WTC11 (cell line): Measurements from ENCODE around the gene TTLL5. TPM values are rescaled to one million over a fixed set of nuclear protein-coding genes. Genes with fewer than 3 reads are reported as not detected.

ENCODE experiments used
- ATAC-seq: fragments of 200-7000 bp; cut with Tn5 transposase; 2 replicates; pipeline ENCODE4 v1.10.0; 2021; ENCODE audit warnings: mild to moderate bottlenecking, moderate library complexity
- CTCF ChIA-PET: fragments of 300-600 bp; sonication (Branson Sonifier 250); formaldehyde crosslinking; loops from one replicate; lab custom pipeline; 2021; ENCODE audit warnings: antibody characterized with exemption; lab: Charles Lee
- POLR2A ChIA-PET: fragments of 350-600 bp; sonication (Branson Sonifier 250); formaldehyde crosslinking; loops from one replicate; lab custom pipeline; 2021; ENCODE audit warnings: antibody characterized with exemption; lab: Charles Lee
- DNase-seq: peaks from one replicate; pipeline ENCODE4 v3.0.0; 2021; ENCODE audit warnings: low spot score
- H3K27ac Mint-ChIP-seq: 2 replicates; pipeline ENCODE4 v1.8.0; 2021; ENCODE audit warnings: mixed read lengths
- H3K27me3 Mint-ChIP-seq: 2 replicates; pipeline ENCODE4 v1.8.0; 2021; ENCODE audit warnings: low read depth, mild to moderate bottlenecking, moderate library complexity, mixed read lengths
- H3K36me3 Mint-ChIP-seq: 2 replicates; pipeline ENCODE4 v1.8.0; 2021; ENCODE audit warnings: mixed read lengths
- H3K4me1 Mint-ChIP-seq: 2 replicates; pipeline ENCODE4 v1.8.0; 2022; ENCODE audit warnings: mixed read lengths
- H3K4me3 Mint-ChIP-seq: 2 replicates; pipeline ENCODE4 v1.8.0; 2021; ENCODE audit warnings: mild to moderate bottlenecking, moderate library complexity, mixed read lengths
- H3K9me3 Mint-ChIP-seq: 2 replicates; pipeline ENCODE4 v1.8.0; 2021; ENCODE audit warnings: mixed read lengths
- CREM ChIP-seq: sonication (generic); formaldehyde crosslinking; IDR thresholded peaks from 2 replicates; pipeline ENCODE4 v1.8.1; 2022; ENCODE audit warnings: mild to moderate bottlenecking, missing genetic modification reagents, moderate library complexity
- CTCF ChIP-seq: fragments of 200-600 bp; IDR thresholded peaks from 2 replicates; pipeline ENCODE4 v1.8.0; 2022; ENCODE audit warnings: antibody characterized with exemption
- E2F1 ChIP-seq: sonication (generic); formaldehyde crosslinking; IDR thresholded peaks from 2 replicates; pipeline ENCODE4 v1.8.0; 2022; ENCODE audit warnings: mild to moderate bottlenecking, missing genetic modification reagents
- FOXP1 ChIP-seq: sonication (generic); formaldehyde crosslinking; IDR thresholded peaks from 2 replicates; pipeline ENCODE4 v1.8.0; 2022; ENCODE audit warnings: missing genetic modification reagents, mild to moderate bottlenecking, moderate library complexity, borderline replicate concordance
- GABPB1 ChIP-seq: sonication (generic); formaldehyde crosslinking; IDR thresholded peaks from 2 replicates; pipeline ENCODE4 v1.8.1; 2023; ENCODE audit warnings: mild to moderate bottlenecking, missing genetic modification reagents
- HMGA2 ChIP-seq: fragments of 250-450 bp; sonication (Bioruptor Pico); IDR thresholded peaks from 2 replicates; pipeline ENCODE4 v1.4.0; 2021; ENCODE audit warnings: mild to moderate bottlenecking, moderate library complexity
- KAT7 ChIP-seq: sonication (generic); formaldehyde crosslinking; IDR thresholded peaks from 2 replicates; pipeline ENCODE4 v1.8.1; 2023; ENCODE audit warnings: missing genetic modification reagents, mild to moderate bottlenecking, borderline replicate concordance
- NR3C1 ChIP-seq: sonication (generic); formaldehyde crosslinking; conservative IDR thresholded peaks from 2 replicates; pipeline ENCODE4 v1.8.1; 2023; ENCODE audit warnings: low read depth, mild to moderate bottlenecking, missing genetic modification reagents
- ZNF425 ChIP-seq: fragments of 250-450 bp; sonication (Bioruptor Pico); conservative IDR thresholded peaks from 2 replicates; pipeline ENCODE4 v1.9.0; 2021; ENCODE audit warnings: mild to moderate bottlenecking
- total RNA-seq: library from RNA; stranded (reverse); gene quantifications from 3 replicates; pipeline ENCODE4 v1.2.3, GENCODE V29; 2021
- TF ChIP-seq, protein P1 (sequence below): sonication (generic); formaldehyde crosslinking; IDR thresholded peaks from 2 replicates; pipeline ENCODE4 v1.8.1; 2023; ENCODE audit warnings: mild to moderate bottlenecking, missing genetic modification reagents
- TF ChIP-seq, protein P2 (sequence below): sonication (generic); formaldehyde crosslinking; IDR thresholded peaks from 2 replicates; pipeline ENCODE4 v1.8.0; 2023; ENCODE audit warnings: mild to moderate bottlenecking, missing genetic modification reagents
- TF ChIP-seq, protein P3 (sequence below): sonication (generic); formaldehyde crosslinking; IDR thresholded peaks from 2 replicates; pipeline ENCODE4 v1.8.0; 2023; ENCODE audit warnings: missing genetic modification reagents, mild to moderate bottlenecking, borderline replicate concordance
- TF ChIP-seq, protein P4 (sequence below): fragments of 250-450 bp; sonication (Bioruptor Pico); IDR thresholded peaks from 2 replicates; pipeline ENCODE4 v1.9.0; 2021; ENCODE audit warnings: mild to moderate bottlenecking, borderline replicate concordance

The TTLL5 gene
- total RNA-seq, 1 experiment from 2014 or later, result 39.6 TPM

- TF ChIP-seq E2F1 (CRISPR knock-in tag), result no peak
- no peak for TF ChIP-seq CREM (CRISPR knock-in tag)
Measured at GRCh38 chr14:75697918-75698317, 36.9 kb downstream of the TTLL5 start (continued).

DNA sequence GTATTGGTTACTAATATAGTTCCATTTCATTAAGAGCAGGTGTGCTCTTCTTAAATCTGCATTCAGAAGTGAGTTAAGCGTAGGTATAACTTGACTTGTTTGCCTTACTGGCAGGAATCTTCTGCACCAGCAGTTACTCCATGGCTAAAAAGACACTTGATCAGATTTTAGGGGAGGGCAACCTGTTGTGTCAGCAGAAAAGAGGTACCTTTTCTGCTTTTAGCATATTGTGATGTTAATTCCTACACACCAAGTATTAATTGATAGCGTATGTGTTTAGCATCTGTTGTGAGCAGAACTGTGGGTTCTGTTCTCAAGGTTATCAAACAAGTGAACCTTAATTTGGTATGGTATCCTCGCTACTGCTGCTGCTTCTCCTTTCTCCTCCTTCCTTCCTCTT, 38.3 kb downstream of the TTLL5 start:
- no peaks in the 10 kb centered on the region for H3K27me3 Mint-ChIP-seq
- no peak overlapping the region for H3K4me3 Mint-ChIP-seq
- ChIA-PET POLR2A (no interaction called here), CTCF (no interaction called here)
- no peak for ATAC-seq
- H3K27ac Mint-ChIP-seq, result no peak overlapping the region
- H3K4me1 Mint-ChIP-seq, result no peaks in the 10 kb centered on the region
- no peak for DNase-seq
- H3K9me3 Mint-ChIP-seq, result peaks cover 12% of the 10 kb centered on the region
- peaks cover 51% of the 10 kb centered on the region for H3K36me3 Mint-ChIP-seq
- TF ChIP-seq, protein P1, sequence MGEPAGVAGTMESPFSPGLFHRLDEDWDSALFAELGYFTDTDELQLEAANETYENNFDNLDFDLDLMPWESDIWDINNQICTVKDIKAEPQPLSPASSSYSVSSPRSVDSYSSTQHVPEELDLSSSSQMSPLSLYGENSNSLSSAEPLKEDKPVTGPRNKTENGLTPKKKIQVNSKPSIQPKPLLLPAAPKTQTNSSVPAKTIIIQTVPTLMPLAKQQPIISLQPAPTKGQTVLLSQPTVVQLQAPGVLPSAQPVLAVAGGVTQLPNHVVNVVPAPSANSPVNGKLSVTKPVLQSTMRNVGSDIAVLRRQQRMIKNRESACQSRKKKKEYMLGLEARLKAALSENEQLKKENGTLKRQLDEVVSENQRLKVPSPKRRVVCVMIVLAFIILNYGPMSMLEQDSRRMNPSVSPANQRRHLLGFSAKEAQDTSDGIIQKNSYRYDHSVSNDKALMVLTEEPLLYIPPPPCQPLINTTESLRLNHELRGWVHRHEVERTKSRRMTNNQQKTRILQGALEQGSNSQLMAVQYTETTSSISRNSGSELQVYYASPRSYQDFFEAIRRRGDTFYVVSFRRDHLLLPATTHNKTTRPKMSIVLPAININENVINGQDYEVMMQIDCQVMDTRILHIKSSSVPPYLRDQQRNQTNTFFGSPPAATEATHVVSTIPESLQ (CRISPR knock-in tag), result no peak
- no peak for TF ChIP-seq KAT7
- TF ChIP-seq, protein P2, sequence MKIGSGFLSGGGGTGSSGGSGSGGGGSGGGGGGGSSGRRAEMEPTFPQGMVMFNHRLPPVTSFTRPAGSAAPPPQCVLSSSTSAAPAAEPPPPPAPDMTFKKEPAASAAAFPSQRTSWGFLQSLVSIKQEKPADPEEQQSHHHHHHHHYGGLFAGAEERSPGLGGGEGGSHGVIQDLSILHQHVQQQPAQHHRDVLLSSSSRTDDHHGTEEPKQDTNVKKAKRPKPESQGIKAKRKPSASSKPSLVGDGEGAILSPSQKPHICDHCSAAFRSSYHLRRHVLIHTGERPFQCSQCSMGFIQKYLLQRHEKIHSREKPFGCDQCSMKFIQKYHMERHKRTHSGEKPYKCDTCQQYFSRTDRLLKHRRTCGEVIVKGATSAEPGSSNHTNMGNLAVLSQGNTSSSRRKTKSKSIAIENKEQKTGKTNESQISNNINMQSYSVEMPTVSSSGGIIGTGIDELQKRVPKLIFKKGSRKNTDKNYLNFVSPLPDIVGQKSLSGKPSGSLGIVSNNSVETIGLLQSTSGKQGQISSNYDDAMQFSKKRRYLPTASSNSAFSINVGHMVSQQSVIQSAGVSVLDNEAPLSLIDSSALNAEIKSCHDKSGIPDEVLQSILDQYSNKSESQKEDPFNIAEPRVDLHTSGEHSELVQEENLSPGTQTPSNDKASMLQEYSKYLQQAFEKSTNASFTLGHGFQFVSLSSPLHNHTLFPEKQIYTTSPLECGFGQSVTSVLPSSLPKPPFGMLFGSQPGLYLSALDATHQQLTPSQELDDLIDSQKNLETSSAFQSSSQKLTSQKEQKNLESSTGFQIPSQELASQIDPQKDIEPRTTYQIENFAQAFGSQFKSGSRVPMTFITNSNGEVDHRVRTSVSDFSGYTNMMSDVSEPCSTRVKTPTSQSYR, result no peak

DNA sequence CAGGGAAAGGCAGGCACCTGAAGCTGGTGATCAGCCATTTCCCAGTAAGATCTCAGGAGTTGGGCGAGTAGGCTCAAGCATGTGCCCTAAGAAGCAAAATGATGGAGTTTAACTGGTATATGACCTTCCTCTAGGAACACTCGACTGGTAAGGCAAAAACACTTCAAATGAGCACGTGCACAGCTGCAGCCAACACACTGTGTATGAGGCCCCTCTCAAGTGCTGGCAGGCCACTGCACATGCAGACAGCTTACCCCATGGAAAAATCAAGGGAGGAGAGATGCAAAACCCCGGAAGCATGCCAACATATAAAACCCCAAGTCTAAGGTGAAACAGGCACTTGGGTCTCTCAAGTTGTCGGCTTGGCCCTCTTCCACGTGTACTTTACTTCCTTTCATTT, 39.2 kb downstream of the TTLL5 start:
- Mint-ChIP-seq H3K9me3 (peaks cover 3% of the 10 kb centered on the region), H3K27me3 (no peaks in the 10 kb centered on the region)
- TF ChIP-seq FOXP1, result no peak
- no peak for TF ChIP-seq GABPB1 (CRISPR knock-in tag)
- TF ChIP-seq, protein P3, sequence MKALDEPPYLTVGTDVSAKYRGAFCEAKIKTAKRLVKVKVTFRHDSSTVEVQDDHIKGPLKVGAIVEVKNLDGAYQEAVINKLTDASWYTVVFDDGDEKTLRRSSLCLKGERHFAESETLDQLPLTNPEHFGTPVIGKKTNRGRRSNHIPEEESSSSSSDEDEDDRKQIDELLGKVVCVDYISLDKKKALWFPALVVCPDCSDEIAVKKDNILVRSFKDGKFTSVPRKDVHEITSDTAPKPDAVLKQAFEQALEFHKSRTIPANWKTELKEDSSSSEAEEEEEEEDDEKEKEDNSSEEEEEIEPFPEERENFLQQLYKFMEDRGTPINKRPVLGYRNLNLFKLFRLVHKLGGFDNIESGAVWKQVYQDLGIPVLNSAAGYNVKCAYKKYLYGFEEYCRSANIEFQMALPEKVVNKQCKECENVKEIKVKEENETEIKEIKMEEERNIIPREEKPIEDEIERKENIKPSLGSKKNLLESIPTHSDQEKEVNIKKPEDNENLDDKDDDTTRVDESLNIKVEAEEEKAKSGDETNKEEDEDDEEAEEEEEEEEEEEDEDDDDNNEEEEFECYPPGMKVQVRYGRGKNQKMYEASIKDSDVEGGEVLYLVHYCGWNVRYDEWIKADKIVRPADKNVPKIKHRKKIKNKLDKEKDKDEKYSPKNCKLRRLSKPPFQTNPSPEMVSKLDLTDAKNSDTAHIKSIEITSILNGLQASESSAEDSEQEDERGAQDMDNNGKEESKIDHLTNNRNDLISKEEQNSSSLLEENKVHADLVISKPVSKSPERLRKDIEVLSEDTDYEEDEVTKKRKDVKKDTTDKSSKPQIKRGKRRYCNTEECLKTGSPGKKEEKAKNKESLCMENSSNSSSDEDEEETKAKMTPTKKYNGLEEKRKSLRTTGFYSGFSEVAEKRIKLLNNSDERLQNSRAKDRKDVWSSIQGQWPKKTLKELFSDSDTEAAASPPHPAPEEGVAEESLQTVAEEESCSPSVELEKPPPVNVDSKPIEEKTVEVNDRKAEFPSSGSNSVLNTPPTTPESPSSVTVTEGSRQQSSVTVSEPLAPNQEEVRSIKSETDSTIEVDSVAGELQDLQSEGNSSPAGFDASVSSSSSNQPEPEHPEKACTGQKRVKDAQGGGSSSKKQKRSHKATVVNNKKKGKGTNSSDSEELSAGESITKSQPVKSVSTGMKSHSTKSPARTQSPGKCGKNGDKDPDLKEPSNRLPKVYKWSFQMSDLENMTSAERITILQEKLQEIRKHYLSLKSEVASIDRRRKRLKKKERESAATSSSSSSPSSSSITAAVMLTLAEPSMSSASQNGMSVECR (CRISPR knock-in tag), result no peak
- no peak for TF ChIP-seq CTCF
- no peak for TF ChIP-seq HMGA2 (CRISPR knock-in tag)
- TF ChIP-seq, protein P4, sequence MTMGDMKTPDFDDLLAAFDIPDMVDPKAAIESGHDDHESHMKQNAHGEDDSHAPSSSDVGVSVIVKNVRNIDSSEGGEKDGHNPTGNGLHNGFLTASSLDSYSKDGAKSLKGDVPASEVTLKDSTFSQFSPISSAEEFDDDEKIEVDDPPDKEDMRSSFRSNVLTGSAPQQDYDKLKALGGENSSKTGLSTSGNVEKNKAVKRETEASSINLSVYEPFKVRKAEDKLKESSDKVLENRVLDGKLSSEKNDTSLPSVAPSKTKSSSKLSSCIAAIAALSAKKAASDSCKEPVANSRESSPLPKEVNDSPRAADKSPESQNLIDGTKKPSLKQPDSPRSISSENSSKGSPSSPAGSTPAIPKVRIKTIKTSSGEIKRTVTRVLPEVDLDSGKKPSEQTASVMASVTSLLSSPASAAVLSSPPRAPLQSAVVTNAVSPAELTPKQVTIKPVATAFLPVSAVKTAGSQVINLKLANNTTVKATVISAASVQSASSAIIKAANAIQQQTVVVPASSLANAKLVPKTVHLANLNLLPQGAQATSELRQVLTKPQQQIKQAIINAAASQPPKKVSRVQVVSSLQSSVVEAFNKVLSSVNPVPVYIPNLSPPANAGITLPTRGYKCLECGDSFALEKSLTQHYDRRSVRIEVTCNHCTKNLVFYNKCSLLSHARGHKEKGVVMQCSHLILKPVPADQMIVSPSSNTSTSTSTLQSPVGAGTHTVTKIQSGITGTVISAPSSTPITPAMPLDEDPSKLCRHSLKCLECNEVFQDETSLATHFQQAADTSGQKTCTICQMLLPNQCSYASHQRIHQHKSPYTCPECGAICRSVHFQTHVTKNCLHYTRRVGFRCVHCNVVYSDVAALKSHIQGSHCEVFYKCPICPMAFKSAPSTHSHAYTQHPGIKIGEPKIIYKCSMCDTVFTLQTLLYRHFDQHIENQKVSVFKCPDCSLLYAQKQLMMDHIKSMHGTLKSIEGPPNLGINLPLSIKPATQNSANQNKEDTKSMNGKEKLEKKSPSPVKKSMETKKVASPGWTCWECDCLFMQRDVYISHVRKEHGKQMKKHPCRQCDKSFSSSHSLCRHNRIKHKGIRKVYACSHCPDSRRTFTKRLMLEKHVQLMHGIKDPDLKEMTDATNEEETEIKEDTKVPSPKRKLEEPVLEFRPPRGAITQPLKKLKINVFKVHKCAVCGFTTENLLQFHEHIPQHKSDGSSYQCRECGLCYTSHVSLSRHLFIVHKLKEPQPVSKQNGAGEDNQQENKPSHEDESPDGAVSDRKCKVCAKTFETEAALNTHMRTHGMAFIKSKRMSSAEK (CRISPR knock-in tag), result no peak
- no peak for TF ChIP-seq ZNF425 (CRISPR knock-in tag)
- no peak for TF ChIP-seq NR3C1 (CRISPR knock-in tag)

More for the DNA sequence above, 39.2 kb downstream of the TTLL5 start:
- H3K4me3 Mint-ChIP-seq, result no peak overlapping the region
- DNase-seq (no peak), ATAC-seq (no peak)
- H3K27ac Mint-ChIP-seq, result no peak overlapping the region
- ChIA-PET CTCF (no interaction called here), POLR2A (no interaction called here)
- peaks cover 41% of the 10 kb centered on the region for H3K36me3 Mint-ChIP-seq
- H3K4me1 Mint-ChIP-seq, result no peaks in the 10 kb centered on the region
